Measurements from ENCODE around the gene PLCB1.

Gene PLCB1

GRCh38 chr20:8402798-8403197, 270.7 kb downstream of the PLCB1 start:
- no peak overlapping the region for H3K4me3 ChIP-seq (ENCODE audit: low read length in 2 of 2)
- H3K9me3 ChIP-seq (ENCODE audit: control insufficient read depth in 2 of 2, low read length in 2 of 2): no peaks in the 10 kb centered on the region
- H3K9ac ChIP-seq (ENCODE audit: low read depth in 1 of 2, low read length in 2 of 2): no peak overlapping the region
- H3K27me3 ChIP-seq (ENCODE audit: control insufficient read depth in 2 of 2, insufficient read depth in 2 of 2, low read length in 2 of 2): no peaks in the 10 kb centered on the region
- H3K36me3 ChIP-seq (ENCODE audit: control insufficient read depth in 2 of 2, insufficient read depth in 2 of 2, low read length in 2 of 2): no peaks in the 10 kb centered on the region
- no peaks in the 10 kb centered on the region for H3K4me1 ChIP-seq (ENCODE audit: control insufficient read depth in 2 of 2, insufficient read depth in 2 of 2, low read length in 2 of 2)
- H3K27ac ChIP-seq (ENCODE audit: low read depth in 2 of 2, low read length in 2 of 2): no peak overlapping the region

- Histone ChIP-seq H3K9me3 (ENCODE audit: control insufficient read depth in 2 of 2, low read length in 2 of 2) (no peaks in the 10 kb centered on the region), H3K36me3 (ENCODE audit: control insufficient read depth in 2 of 2, insufficient read depth in 2 of 2, low read length in 2 of 2) (no peaks in the 10 kb centered on the region), H3K4me1 (ENCODE audit: control insufficient read depth in 2 of 2, insufficient read depth in 2 of 2, low read length in 2 of 2) (no peaks in the 10 kb centered on the region), H3K4me3 (ENCODE audit: low read length in 2 of 2) (no peak overlapping the region), H3K9ac (ENCODE audit: low read depth in 1 of 2, low read length in 2 of 2) (no peak overlapping the region), H3K27me3 (ENCODE audit: control insufficient read depth in 2 of 2, insufficient read depth in 2 of 2, low read length in 2 of 2) (no peaks in the 10 kb centered on the region), H3K27ac (ENCODE audit: low read depth in 2 of 2, low read length in 2 of 2) (no peak overlapping the region)
Observed at GRCh38 chr20:8404912-8405635, 273.0 kb downstream of the PLCB1 start.

GRCh38 chr20:8406391-8406790, 274.3 kb downstream of the PLCB1 start:
- Histone ChIP-seq H3K36me3 (ENCODE audit: control insufficient read depth in 2 of 2, insufficient read depth in 2 of 2, low read length in 2 of 2) (no peaks in the 10 kb centered on the region), H3K9me3 (ENCODE audit: control insufficient read depth in 2 of 2, low read length in 2 of 2) (no peaks in the 10 kb centered on the region)

DNA sequence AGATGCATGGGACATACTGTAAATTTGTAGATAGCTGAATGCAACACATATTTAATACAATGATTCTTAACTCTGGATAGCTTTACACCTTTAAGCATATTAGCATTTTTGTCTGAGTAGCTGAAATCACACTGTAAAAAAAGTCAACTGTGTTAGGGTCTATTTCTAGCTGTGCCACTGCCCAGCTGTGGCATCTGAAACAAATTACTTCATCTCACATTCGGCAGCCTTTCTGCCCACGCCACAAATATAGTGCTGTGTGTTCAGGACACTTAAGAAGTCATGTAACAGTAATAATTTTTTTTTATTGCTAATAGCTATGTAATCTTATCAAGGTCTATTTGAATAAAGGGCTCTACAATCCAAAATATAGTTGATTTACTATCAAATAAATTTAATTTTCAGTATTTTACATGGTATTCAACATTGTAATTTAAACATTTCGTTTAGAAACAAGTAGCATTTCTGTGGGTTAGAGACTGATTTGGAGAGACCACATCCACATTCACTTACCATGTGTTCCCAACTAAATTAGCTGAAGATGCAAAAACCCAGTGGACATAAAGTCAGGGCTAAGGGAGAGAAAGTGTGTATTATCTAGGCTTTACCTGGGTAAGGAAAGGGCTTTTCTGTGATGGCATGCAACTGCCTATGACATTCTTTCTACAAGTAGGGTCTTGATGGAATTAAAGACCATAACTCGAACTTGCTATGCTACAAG, 276.7 kb downstream of the PLCB1 start:
- no peaks in the 10 kb centered on the region for H3K4me1 ChIP-seq (ENCODE audit: control insufficient read depth in 2 of 2, insufficient read depth in 2 of 2, low read length in 2 of 2)
- H3K9ac ChIP-seq (ENCODE audit: low read depth in 1 of 2, low read length in 2 of 2): no peak overlapping the region
- no peaks in the 10 kb centered on the region for H3K36me3 ChIP-seq (ENCODE audit: control insufficient read depth in 2 of 2, insufficient read depth in 2 of 2, low read length in 2 of 2)
- H3K27me3 ChIP-seq (ENCODE audit: control insufficient read depth in 2 of 2, insufficient read depth in 2 of 2, low read length in 2 of 2): no peaks in the 10 kb centered on the region
- no peaks in the 10 kb centered on the region for H3K9me3 ChIP-seq (ENCODE audit: control insufficient read depth in 2 of 2, low read length in 2 of 2)
- no peak overlapping the region for H3K4me3 ChIP-seq (ENCODE audit: low read length in 2 of 2)
- H3K27ac ChIP-seq (ENCODE audit: low read depth in 2 of 2, low read length in 2 of 2): no peak overlapping the region

More at GRCh38 chr20:8406391-8406790, 274.3 kb downstream of the PLCB1 start:
- H3K27ac ChIP-seq (ENCODE audit: low read depth in 2 of 2, low read length in 2 of 2): no peak overlapping the region
- no peak overlapping the region for H3K4me3 ChIP-seq (ENCODE audit: low read length in 2 of 2)
- H3K27me3 ChIP-seq (ENCODE audit: control insufficient read depth in 2 of 2, insufficient read depth in 2 of 2, low read length in 2 of 2): no peaks in the 10 kb centered on the region
- no peak overlapping the region for H3K9ac ChIP-seq (ENCODE audit: low read depth in 1 of 2, low read length in 2 of 2)
- H3K4me1 ChIP-seq (ENCODE audit: control insufficient read depth in 2 of 2, insufficient read depth in 2 of 2, low read length in 2 of 2): no peaks in the 10 kb centered on the region

DNA sequence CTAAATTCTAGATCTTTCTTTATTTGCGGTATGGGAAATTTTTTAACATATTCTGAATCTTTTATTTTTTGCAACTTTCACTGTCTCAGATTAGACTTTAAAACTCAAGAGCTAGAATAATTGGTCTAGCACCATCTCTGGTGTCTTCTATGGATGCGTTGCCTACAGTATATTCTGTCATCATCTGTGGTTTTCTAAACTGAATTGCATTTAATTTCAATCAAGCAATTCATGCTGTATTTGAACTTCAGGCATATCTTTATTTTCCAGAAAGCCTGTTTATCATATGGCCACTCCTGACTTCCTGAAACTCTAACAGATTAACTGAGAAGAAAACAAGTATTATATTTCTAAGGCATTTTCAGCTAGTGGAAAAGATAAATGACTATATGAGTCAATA, 281.6 kb downstream of the PLCB1 start:
- Histone ChIP-seq H3K9me3 (ENCODE audit: control insufficient read depth in 2 of 2, low read length in 2 of 2) (no peaks in the 10 kb centered on the region), H3K27ac (ENCODE audit: low read depth in 2 of 2, low read length in 2 of 2) (no peak overlapping the region), H3K27me3 (ENCODE audit: control insufficient read depth in 2 of 2, insufficient read depth in 2 of 2, low read length in 2 of 2) (no peaks in the 10 kb centered on the region), H3K4me1 (ENCODE audit: control insufficient read depth in 2 of 2, insufficient read depth in 2 of 2, low read length in 2 of 2) (no peaks in the 10 kb centered on the region), H3K4me3 (ENCODE audit: low read length in 2 of 2) (no peak overlapping the region), H3K9ac (ENCODE audit: low read depth in 1 of 2, low read length in 2 of 2) (no peak overlapping the region), H3K36me3 (ENCODE audit: control insufficient read depth in 2 of 2, insufficient read depth in 2 of 2, low read length in 2 of 2) (no peaks in the 10 kb centered on the region)

DNA sequence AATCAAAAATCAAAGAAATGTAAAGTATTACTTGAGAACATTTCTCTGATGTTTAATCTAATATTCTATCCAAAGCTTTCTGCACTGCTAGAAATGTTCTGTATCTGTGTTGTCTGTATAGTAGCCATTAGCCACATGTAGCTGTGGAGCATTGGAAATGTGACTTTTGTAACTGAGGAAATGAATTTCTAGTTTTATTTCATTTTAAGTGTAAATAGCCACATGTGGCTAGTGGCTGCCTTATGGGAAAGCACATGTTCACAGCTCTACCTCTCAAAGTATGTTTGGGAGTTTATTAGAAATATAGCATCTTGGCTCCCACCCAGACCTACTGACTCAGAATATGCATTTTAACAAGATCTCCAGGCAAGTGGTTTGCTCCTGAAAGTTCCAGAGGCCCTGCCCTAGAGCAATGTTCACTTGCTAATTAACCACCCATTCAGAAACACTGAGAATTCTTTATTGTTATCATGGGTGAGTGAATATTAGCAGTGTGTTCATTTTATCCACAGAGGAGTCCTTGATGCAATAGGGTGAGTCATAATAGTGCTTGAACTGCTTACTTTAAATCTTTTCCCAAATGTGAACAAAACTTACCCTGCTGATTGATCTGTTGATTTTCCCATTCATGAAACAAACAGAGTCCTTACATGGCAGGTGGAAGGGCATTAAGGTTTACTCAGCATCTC, 282.7 kb downstream of the PLCB1 start:
- Histone ChIP-seq H3K27me3 (ENCODE audit: control insufficient read depth in 2 of 2, insufficient read depth in 2 of 2, low read length in 2 of 2) (no peaks in the 10 kb centered on the region), H3K27ac (ENCODE audit: low read depth in 2 of 2, low read length in 2 of 2) (no peak overlapping the region), H3K9ac (ENCODE audit: low read depth in 1 of 2, low read length in 2 of 2) (no peak overlapping the region)

DNA sequence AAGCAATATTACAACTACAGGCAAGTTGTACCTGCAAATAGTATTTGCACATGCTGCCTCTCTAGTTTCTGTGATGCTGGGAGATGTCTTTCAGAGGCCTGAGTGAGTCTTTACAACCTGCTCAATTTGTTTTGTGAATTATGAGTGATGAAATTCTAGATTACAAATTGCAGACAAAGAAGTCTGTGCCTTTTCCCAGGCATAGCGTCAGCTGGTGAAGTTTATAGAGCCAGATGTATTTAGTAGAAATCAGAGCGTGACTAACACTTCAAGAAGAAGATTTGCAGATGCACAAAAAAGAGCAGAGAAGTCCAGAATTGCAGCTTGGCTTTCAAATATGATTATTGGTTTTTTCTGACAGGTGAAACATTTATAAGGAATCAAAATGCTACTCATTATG, 289.9 kb downstream of the PLCB1 start:
- no peak overlapping the region for H3K27ac ChIP-seq (ENCODE audit: low read depth in 2 of 2, low read length in 2 of 2)
- H3K4me1 ChIP-seq (ENCODE audit: control insufficient read depth in 2 of 2, insufficient read depth in 2 of 2, low read length in 2 of 2): no peaks in the 10 kb centered on the region
- H3K27me3 ChIP-seq (ENCODE audit: control insufficient read depth in 2 of 2, insufficient read depth in 2 of 2, low read length in 2 of 2): no peaks in the 10 kb centered on the region
- H3K36me3 ChIP-seq (ENCODE audit: control insufficient read depth in 2 of 2, insufficient read depth in 2 of 2, low read length in 2 of 2): no peaks in the 10 kb centered on the region
- H3K4me3 ChIP-seq (ENCODE audit: low read length in 2 of 2): no peak overlapping the region
- H3K9me3 ChIP-seq (ENCODE audit: control insufficient read depth in 2 of 2, low read length in 2 of 2): no peaks in the 10 kb centered on the region
- H3K9ac ChIP-seq (ENCODE audit: low read depth in 1 of 2, low read length in 2 of 2): no peak overlapping the region

More for the DNA sequence above, 282.7 kb downstream of the PLCB1 start:
- Histone ChIP-seq H3K9me3 (ENCODE audit: control insufficient read depth in 2 of 2, low read length in 2 of 2) (no peaks in the 10 kb centered on the region), H3K4me3 (ENCODE audit: low read length in 2 of 2) (no peak overlapping the region), H3K36me3 (ENCODE audit: control insufficient read depth in 2 of 2, insufficient read depth in 2 of 2, low read length in 2 of 2) (no peaks in the 10 kb centered on the region), H3K4me1 (ENCODE audit: control insufficient read depth in 2 of 2, insufficient read depth in 2 of 2, low read length in 2 of 2) (no peaks in the 10 kb centered on the region)

DNA sequence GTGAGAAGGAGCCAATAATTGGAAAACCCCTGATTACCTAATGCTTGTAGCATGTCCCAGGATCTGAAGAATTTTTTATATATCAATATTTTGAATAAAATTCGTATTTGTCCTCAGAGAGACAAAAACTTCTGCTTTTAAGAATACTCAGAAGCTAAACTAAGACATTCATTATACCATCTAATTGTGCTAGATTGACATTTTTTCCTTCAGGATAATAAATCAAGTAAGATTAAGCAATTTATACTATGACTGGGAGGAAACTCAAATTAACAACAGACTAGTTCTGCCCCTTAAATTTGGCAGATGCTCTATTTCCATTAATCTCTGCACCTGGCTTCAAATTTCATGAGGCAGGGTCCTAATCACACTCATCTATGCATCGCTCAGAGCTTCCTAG, 291.4 kb downstream of the PLCB1 start:
- no peaks in the 10 kb centered on the region for H3K36me3 ChIP-seq (ENCODE audit: control insufficient read depth in 2 of 2, insufficient read depth in 2 of 2, low read length in 2 of 2)
- H3K4me3 ChIP-seq (ENCODE audit: low read length in 2 of 2): no peak overlapping the region
- H3K27me3 ChIP-seq (ENCODE audit: control insufficient read depth in 2 of 2, insufficient read depth in 2 of 2, low read length in 2 of 2): no peaks in the 10 kb centered on the region
- no peak overlapping the region for H3K9ac ChIP-seq (ENCODE audit: low read depth in 1 of 2, low read length in 2 of 2)
- H3K4me1 ChIP-seq (ENCODE audit: control insufficient read depth in 2 of 2, insufficient read depth in 2 of 2, low read length in 2 of 2): no peaks in the 10 kb centered on the region
- H3K9me3 ChIP-seq (ENCODE audit: control insufficient read depth in 2 of 2, low read length in 2 of 2): no peaks in the 10 kb centered on the region
- no peak overlapping the region for H3K27ac ChIP-seq (ENCODE audit: low read depth in 2 of 2, low read length in 2 of 2)

- Histone ChIP-seq H3K27ac (ENCODE audit: low read depth in 2 of 2, low read length in 2 of 2) (no peak overlapping the region), H3K36me3 (ENCODE audit: control insufficient read depth in 2 of 2, insufficient read depth in 2 of 2, low read length in 2 of 2) (no peaks in the 10 kb centered on the region), H3K4me3 (ENCODE audit: low read length in 2 of 2) (no peak overlapping the region), H3K9ac (ENCODE audit: low read depth in 1 of 2, low read length in 2 of 2) (no peak overlapping the region), H3K9me3 (ENCODE audit: control insufficient read depth in 2 of 2, low read length in 2 of 2) (no peaks in the 10 kb centered on the region), H3K27me3 (ENCODE audit: control insufficient read depth in 2 of 2, insufficient read depth in 2 of 2, low read length in 2 of 2) (no peaks in the 10 kb centered on the region), H3K4me1 (ENCODE audit: control insufficient read depth in 2 of 2, insufficient read depth in 2 of 2, low read length in 2 of 2) (no peaks in the 10 kb centered on the region)
Observed at GRCh38 chr20:8424010-8424409, 291.9 kb downstream of the PLCB1 start.

DNA sequence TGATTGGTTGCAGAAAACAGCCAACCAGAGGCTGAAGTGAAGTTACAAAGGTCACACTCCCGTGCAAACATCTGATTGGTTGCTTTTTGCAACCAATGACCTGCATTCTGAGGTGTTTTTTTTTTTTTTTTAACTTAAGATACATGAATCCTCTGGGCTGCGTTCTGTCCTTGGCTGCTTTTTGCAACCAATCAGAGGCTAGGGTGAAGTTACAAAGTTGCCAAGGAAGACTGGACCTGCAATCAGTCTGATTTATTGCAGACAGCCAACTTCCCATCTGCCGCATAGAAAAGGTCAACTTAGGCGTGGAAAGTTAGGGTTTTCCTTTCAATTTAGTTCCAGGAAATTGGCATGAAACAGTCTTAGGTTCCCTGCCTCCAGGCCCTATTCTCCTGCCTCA, 292.9 kb downstream of the PLCB1 start:
- Histone ChIP-seq H3K4me1 (ENCODE audit: control insufficient read depth in 2 of 2, insufficient read depth in 2 of 2, low read length in 2 of 2) (no peaks in the 10 kb centered on the region), H3K27me3 (ENCODE audit: control insufficient read depth in 2 of 2, insufficient read depth in 2 of 2, low read length in 2 of 2) (no peaks in the 10 kb centered on the region), H3K9me3 (ENCODE audit: control insufficient read depth in 2 of 2, low read length in 2 of 2) (no peaks in the 10 kb centered on the region), H3K27ac (ENCODE audit: low read depth in 2 of 2, low read length in 2 of 2) (no peak overlapping the region), H3K4me3 (ENCODE audit: low read length in 2 of 2) (no peak overlapping the region), H3K36me3 (ENCODE audit: control insufficient read depth in 2 of 2, insufficient read depth in 2 of 2, low read length in 2 of 2) (no peaks in the 10 kb centered on the region), H3K9ac (ENCODE audit: low read depth in 1 of 2, low read length in 2 of 2) (no peak overlapping the region)
